ENCODE results near the gene OR10H3. TPM values are rescaled to one million over a fixed set of nuclear protein-coding genes. Genes with fewer than 3 reads are reported as not detected.

OR10H3 gene
- total RNA-seq, 1 experiment from 2014 or later: not detected

DNA sequence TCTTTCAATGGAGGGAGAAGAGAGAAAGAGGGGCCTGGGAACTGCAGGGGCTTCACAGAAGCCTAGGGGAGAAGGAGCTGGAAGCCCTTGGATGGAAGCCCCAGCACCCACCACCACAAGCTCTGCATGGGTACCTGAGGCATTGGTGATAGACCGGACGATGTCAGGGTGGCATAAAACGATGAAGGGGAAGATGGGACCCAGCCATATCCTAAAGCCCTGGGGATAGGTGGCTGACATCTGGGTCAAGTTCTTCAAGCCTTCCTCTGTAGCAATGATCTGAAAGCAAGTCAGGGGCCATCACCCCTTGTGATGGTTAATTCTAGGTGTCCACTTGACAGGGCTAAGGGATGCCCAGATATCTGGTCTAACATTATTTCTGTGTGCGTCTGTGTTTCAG, 38.5 kb downstream of the OR10H3 start:
- CTCF ChIA-PET: interaction anchor here (0.5 kb wide), 1 partner anchor 419 kb away, joined by 3 read pairs; no protein-coding TSS in a partner anchor
- DNase-seq (ENCODE audit: unreplicated experiment): no peak
- BruUV-seq (replicated peaks): no TSS peak

GRCh38 chr19:15776991-15777970, 39.5 kb downstream of the OR10H3 start:
- Mint-ChIP-seq H3K9me3 (ENCODE audit: unreplicated experiment) (peaks cover 34% of the 10 kb centered on the region), H3K27ac (ENCODE audit: low read depth, unreplicated experiment) (no peak overlapping the region), H3K4me3 (ENCODE audit: unreplicated experiment) (no peak overlapping the region), H3K27me3 (ENCODE audit: insufficient read depth, unreplicated experiment) (no peaks in the 10 kb centered on the region), H3K36me3 (ENCODE audit: insufficient read depth, unreplicated experiment) (no peaks in the 10 kb centered on the region), H3K4me1 (ENCODE audit: insufficient read depth, unreplicated experiment) (no peaks in the 10 kb centered on the region)
- CTCF ChIA-PET: interaction anchor here (0.6 kb wide), 1 partner anchor 264 kb away, joined by 3 read pairs; no protein-coding TSS in a partner anchor
- intact Hi-C loops (cut with micrococcal nuclease): no loop called here
- POLR2A ChIA-PET: no interaction called here
- DNase-seq (ENCODE audit: unreplicated experiment): no peak
- TF ChIP-seq, protein P1, sequence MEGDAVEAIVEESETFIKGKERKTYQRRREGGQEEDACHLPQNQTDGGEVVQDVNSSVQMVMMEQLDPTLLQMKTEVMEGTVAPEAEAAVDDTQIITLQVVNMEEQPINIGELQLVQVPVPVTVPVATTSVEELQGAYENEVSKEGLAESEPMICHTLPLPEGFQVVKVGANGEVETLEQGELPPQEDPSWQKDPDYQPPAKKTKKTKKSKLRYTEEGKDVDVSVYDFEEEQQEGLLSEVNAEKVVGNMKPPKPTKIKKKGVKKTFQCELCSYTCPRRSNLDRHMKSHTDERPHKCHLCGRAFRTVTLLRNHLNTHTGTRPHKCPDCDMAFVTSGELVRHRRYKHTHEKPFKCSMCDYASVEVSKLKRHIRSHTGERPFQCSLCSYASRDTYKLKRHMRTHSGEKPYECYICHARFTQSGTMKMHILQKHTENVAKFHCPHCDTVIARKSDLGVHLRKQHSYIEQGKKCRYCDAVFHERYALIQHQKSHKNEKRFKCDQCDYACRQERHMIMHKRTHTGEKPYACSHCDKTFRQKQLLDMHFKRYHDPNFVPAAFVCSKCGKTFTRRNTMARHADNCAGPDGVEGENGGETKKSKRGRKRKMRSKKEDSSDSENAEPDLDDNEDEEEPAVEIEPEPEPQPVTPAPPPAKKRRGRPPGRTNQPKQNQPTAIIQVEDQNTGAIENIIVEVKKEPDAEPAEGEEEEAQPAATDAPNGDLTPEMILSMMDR (IDR thresholded peaks at IDR 0.05; ENCODE audit: unreplicated experiment): no peak
- BruUV-seq (replicated peaks): no TSS peak

More for the DNA sequence above, 38.5 kb downstream of the OR10H3 start:
- Mint-ChIP-seq H3K27ac (ENCODE audit: low read depth, unreplicated experiment) (no peak overlapping the region), H3K36me3 (ENCODE audit: insufficient read depth, unreplicated experiment) (no peaks in the 10 kb centered on the region), H3K4me1 (ENCODE audit: insufficient read depth, unreplicated experiment) (no peaks in the 10 kb centered on the region), H3K9me3 (ENCODE audit: unreplicated experiment) (peaks cover 43% of the 10 kb centered on the region), H3K27me3 (ENCODE audit: insufficient read depth, unreplicated experiment) (no peaks in the 10 kb centered on the region), H3K4me3 (ENCODE audit: unreplicated experiment) (no peak overlapping the region)
- POLR2A ChIA-PET: no interaction called here
- TF ChIP-seq, protein P1 (IDR thresholded peaks at IDR 0.05; ENCODE audit: unreplicated experiment): no peak
- intact Hi-C loops (cut with micrococcal nuclease): no loop called here

- no TSS peak for BruUV-seq (replicated peaks)
- TF ChIP-seq, protein P1 (IDR thresholded peaks at IDR 0.05; ENCODE audit: unreplicated experiment): no peak
- Mint-ChIP-seq H3K4me1 (ENCODE audit: insufficient read depth, unreplicated experiment) (no peaks in the 10 kb centered on the region), H3K27me3 (ENCODE audit: insufficient read depth, unreplicated experiment) (no peaks in the 10 kb centered on the region), H3K4me3 (ENCODE audit: unreplicated experiment) (no peak overlapping the region), H3K9me3 (ENCODE audit: unreplicated experiment) (peaks cover 34% of the 10 kb centered on the region), H3K36me3 (ENCODE audit: insufficient read depth, unreplicated experiment) (no peaks in the 10 kb centered on the region), H3K27ac (ENCODE audit: low read depth, unreplicated experiment) (no peak overlapping the region)
- POLR2A ChIA-PET: no interaction called here
- CTCF ChIA-PET: no interaction called here
- DNase-seq (ENCODE audit: unreplicated experiment): no peak
- intact Hi-C loops (cut with micrococcal nuclease): no loop called here
These were observed 42.1 kb downstream of the OR10H3 start for GRCh38 chr19:15779756-15780476.
